BLaER1 treated with 17β-estradiol and CSF1 and Interleukin-3, amounts not matched to agents 10 nM and 100 nM (cell line): ENCODE data around the gene TEX101.
A peak's percentile ranks its signal among the peaks of the same experiment; 100 is the strongest.

ENCODE experiments used
- H3K27ac ChIP-seq, 11 experiments: shearing (Covaris generic); formaldehyde crosslinking; 2 replicates each; pipeline ENCODE4 v1.8.1; 2022
- H3K27me3 ChIP-seq, 11 experiments: shearing (Covaris generic); formaldehyde crosslinking; 2 replicates each; pipeline ENCODE4 v1.8.1; 2022
- H3K36me3 ChIP-seq, 11 experiments: shearing (Covaris generic); formaldehyde crosslinking; 2 replicates each; pipeline ENCODE4 v1.8.1; 2022
- H3K4me1 ChIP-seq, 10 experiments: shearing (Covaris generic); formaldehyde crosslinking; 2 replicates each; pipeline ENCODE4 v1.8.1; 2022
- H3K4me2 ChIP-seq, 11 experiments: shearing (Covaris generic); formaldehyde crosslinking; 2 replicates each; pipeline ENCODE4 v1.8.1; 2022
- H3K4me3 ChIP-seq, 10 experiments: shearing (Covaris generic); formaldehyde crosslinking; 2 replicates each; pipeline ENCODE4 v1.8.1; 2022
- H3K9ac ChIP-seq, 11 experiments: shearing (Covaris generic); formaldehyde crosslinking; 2 replicates each; pipeline ENCODE4 v1.8.1; 2022
- H3K9me3 ChIP-seq, 11 experiments: shearing (Covaris generic); formaldehyde crosslinking; replicated peaks in 1 of 11; 2 replicates each; pipeline ENCODE4 v1.8.1; 2022
- H4K20me1 ChIP-seq, 11 experiments: shearing (Covaris generic); formaldehyde crosslinking; 2 replicates each; pipeline ENCODE4 v1.8.1; 2022
- Cebpa-rat ChIP-seq, 11 experiments: shearing (Covaris generic); IDR thresholded peaks; 2 replicates each; pipeline ENCODE4 v1.8.1; 2022

TEX101 gene

GRCh38 chr19:43466793-43467192 is 52.1 kb downstream of the TEX101 start:
- Histone ChIP-seq H4K20me1 (no peaks in the 10 kb centered on the region), H3K36me3 (no peaks in the 10 kb centered on the region), H3K4me2 (peak overlapping the region in 3 of 11 experiments; percentile 79 to 86 (median 86); a peak in 3 of 22 replicates), H3K27me3 (0 out of 22 replicates have a peak, but pooled peaks cover 0 to 4% (median 0%) of the 10 kb centered on the region in 11 experiments), H3K9me3 (no peaks in the 10 kb centered on the region), H3K4me1 (peaks cover 34 to 78% (median 54%) of the 10 kb centered on the region in 10 experiments), H3K9ac (peak overlapping the region in 1 of 11 experiments; percentile 53; a peak in 1 of 22 replicates), H3K27ac (peak overlapping the region in 6 of 11 experiments; percentile 33 to 73 (median 58); a peak in 7 of 22 replicates), H3K4me3 (no peak overlapping the region)
- TF ChIP-seq Cebpa-rat (IDR thresholded peaks at IDR 0.05): no peak

GRCh38 chr19:43467276-43467675 is 52.6 kb downstream of the TEX101 start:
- Histone ChIP-seq H3K9ac (peak overlapping the region in 6 of 11 experiments; percentile 4 to 53 (median 10); a peak in 7 of 22 replicates), H3K9me3 (no peaks in the 10 kb centered on the region), H3K4me1 (peaks cover 35 to 78% (median 59%) of the 10 kb centered on the region in 10 experiments), H3K4me2 (peak overlapping the region in 10 of 11 experiments; percentile 5 to 86 (median 71); a peak in 17 of 22 replicates), H3K4me3 (no peak overlapping the region), H4K20me1 (no peaks in the 10 kb centered on the region), H3K36me3 (no peaks in the 10 kb centered on the region), H3K27me3 (0 out of 22 replicates have a peak, but pooled peaks cover 0 to 4% (median 0%) of the 10 kb centered on the region in 11 experiments), H3K27ac (peak overlapping the region in 9 of 11 experiments; percentile 7 to 73 (median 56); a peak in 15 of 22 replicates)
- TF ChIP-seq Cebpa-rat (IDR thresholded peaks at IDR 0.05): no peak

- no peak overlapping the region for H3K4me3 ChIP-seq
- H3K9me3 ChIP-seq: no peaks in the 10 kb centered on the region
- no peaks in the 10 kb centered on the region for H3K36me3 ChIP-seq
- H4K20me1 ChIP-seq: no peaks in the 10 kb centered on the region
- 0 out of 22 replicates have a peak, but pooled peaks cover 0 to 4% (median 0%) of the 10 kb centered on the region in 11 experiments for H3K27me3 ChIP-seq
- H3K4me1 ChIP-seq: peaks cover 34 to 77% (median 61%) of the 10 kb centered on the region in 10 experiments
- peak in 9 of 11 experiments; percentile 41 to 82 (median 79); a peak in 15 of 22 replicates for TF ChIP-seq Cebpa-rat (IDR thresholded peaks at IDR 0.05)
- peak overlapping the region in 9 of 11 experiments; percentile 7 to 73 (median 56); a peak in 17 of 22 replicates for H3K27ac ChIP-seq
- H3K9ac ChIP-seq: peak overlapping the region in 6 of 11 experiments; percentile 4 to 53 (median 10); a peak in 7 of 22 replicates
- peak overlapping the region in 10 of 11 experiments; percentile 5 to 86 (median 71); a peak in 17 of 22 replicates for H3K4me2 ChIP-seq
Measured at GRCh38 chr19:43467730-43468129, 53.0 kb downstream of the TEX101 start.
